Erythroblast (primary cell): Measurements from ENCODE around the gene LEPROT.
"Not testable (repeated sequence)": the region's sequence is repeated elsewhere in the genome, so short reads cannot be mapped to it uniquely, and the experiment has no call there.

ENCODE experiments used
- DNase-seq, 2 experiments: peaks; one replicate each; lab custom pipeline; 2025; lab: John Stamatoyannopoulos, UW
- GATA1 ChIP-seq: IDR thresholded peaks from 2 replicates; pipeline ENCODE4 v1.6.1; 2011; ENCODE audit warnings: low read depth, mild to moderate bottlenecking, control low read depth, low read length, moderate library complexity
- POLR2A ChIP-seq: IDR thresholded peaks from 2 replicates; pipeline ENCODE4 v1.6.1; 2011; ENCODE audit warnings: mild to moderate bottlenecking, low read length

The LEPROT gene

DNA sequence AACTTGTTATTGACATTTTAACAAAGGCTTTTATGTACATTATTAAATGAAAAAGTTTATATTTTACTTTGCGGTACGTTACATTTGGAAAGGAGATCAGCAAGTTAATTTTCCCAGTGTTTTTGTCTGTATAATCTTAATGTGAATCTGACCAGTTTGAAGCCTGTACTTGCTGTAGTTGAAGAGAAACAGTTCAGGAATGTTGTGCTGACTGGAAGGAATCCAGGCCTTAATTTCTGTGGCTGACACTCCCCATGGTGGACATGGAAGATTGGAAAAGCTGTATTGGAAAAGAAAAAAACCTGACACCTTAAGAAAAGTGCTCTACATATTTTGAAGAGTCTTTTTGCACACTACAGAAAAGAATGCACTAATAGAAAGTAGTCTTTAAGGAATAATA, 15.5 kb downstream of the LEPROT start:
- DNase-seq: no peak
- TF ChIP-seq POLR2A: no peak
- no peak for TF ChIP-seq GATA1

DNA sequence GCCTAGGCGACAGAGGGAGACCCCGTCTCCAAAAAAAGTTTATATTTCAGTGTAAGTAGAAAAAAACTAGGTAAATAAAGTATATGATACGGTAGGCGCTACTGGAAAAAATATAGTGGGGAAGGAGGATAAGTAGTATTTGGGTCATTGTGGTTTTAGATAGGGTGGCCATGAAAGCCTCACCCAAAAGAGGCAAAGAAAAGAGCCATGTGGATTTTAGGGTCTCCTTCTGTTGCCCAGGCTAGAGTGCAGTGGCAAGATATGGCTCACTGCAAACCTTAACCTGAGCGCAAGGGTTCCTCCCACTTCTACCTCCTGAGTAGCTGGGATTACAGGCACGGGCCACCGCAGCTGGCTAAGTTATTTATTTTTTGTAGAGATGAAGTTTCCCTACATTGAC, 17.1 kb downstream of the LEPROT start:
- DNase-seq: peak in 1 of 2 experiments; percentile 12

GRCh38 chr1:65440322-65440900, 19.9 kb downstream of the LEPROT start:
- no peak for DNase-seq
- TF ChIP-seq POLR2A (no peak), GATA1 (no peak)

More for the DNA sequence above, 17.1 kb downstream of the LEPROT start:
- TF ChIP-seq GATA1 (no peak), POLR2A (no peak)

GRCh38 chr1:65440915-65441314, 20.4 kb downstream of the LEPROT start:
- no peak for DNase-seq

DNA sequence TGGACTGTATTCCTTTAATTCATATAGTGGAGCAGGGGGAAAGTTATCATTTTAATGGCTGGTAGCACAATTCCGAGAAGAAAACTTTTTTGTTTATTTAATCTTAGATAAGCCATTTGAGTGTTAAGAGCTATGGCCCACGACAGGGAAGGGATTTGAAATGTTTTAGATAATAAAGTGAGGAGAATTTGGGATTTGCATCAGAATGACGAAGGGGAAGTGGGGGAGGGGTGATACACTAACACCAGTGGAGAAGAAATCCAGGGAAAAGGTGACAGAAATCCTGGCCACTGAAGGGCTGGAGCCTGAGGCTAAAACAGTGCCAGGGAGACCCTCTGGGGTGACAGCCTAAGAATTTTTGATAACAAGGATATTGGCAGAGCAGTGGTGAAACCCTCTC, 21.0 kb downstream of the LEPROT start:
- TF ChIP-seq POLR2A (no peak), GATA1 (no peak)
- no peak for DNase-seq

More at GRCh38 chr1:65440915-65441314, 20.4 kb downstream of the LEPROT start:
- TF ChIP-seq GATA1: no peak

- TF ChIP-seq GATA1: no peak
- TF ChIP-seq POLR2A: no peak
- DNase-seq: no peak
These were observed 22.0 kb downstream of the LEPROT start for GRCh38 chr1:65442442-65442841.

DNA sequence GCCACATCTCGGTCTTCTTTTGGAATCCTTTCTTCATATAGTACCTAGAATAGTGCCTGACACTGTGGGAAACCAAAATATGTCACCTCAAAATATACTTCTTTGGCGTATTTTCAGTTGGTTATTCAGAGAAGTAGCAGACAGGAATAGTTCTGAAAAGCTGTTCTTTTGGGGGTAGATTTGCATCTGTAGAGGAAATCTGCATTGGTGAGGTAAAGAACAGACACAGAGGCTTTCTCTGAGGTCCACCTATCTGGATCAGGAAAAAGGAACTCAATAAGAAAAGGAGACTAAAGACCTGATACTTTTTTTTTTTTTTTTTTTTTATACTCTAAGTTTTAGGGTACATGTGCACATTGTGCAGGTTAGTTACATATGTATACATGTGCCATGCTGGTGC, 23.2 kb downstream of the LEPROT start:
- DNase-seq: no peak
- TF ChIP-seq GATA1: no peak
- TF ChIP-seq POLR2A: no peak

DNA sequence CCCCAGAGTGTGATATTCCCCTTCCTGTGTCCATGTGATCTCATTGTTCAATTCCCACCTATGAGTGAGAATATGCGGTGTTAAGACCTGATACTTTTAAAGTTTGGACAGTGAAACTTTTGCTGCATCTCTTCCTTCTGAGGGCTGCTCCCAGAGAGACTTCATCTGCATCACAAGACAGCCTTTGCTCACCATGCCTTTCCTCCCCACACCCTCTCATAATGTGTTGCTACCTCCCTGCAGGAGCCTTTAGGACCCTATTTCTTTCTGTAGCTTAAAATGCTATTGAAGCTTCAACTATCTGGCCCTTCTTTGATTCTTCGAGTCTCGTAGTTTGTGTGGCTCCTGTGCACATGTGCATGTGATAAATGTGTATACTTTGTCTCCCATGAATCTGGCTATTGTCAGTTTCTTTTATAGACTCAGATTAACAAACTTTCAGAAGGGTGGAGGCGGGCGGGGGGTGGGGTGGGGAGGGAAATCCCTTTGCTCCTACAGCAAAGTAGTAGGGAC, 23.7 kb downstream of the LEPROT start:
- no peak for DNase-seq
- no peak for TF ChIP-seq GATA1
- no peak for TF ChIP-seq POLR2A

GRCh38 chr1:65445837-65446236, 25.4 kb downstream of the LEPROT start:
- TF ChIP-seq POLR2A: no peak
- TF ChIP-seq GATA1: no peak
- no peak for DNase-seq

- TF ChIP-seq GATA1 (no peak), POLR2A (no peak)
- DNase-seq: no peak
These were observed 28.9 kb downstream of the LEPROT start for GRCh38 chr1:65449214-65449823.

GRCh38 chr1:65455678-65456077, 35.2 kb downstream of the LEPROT start:
- not testable (repeated sequence) for DNase-seq

GRCh38 chr1:65456481-65456880, 36.0 kb downstream of the LEPROT start:
- DNase-seq: no peak
- TF ChIP-seq GATA1: no peak
- TF ChIP-seq POLR2A: no peak

- TF ChIP-seq POLR2A (no peak), GATA1 (no peak)
- no peak for DNase-seq
These were observed 37.4 kb downstream of the LEPROT start for GRCh38 chr1:65457868-65458267.

DNA sequence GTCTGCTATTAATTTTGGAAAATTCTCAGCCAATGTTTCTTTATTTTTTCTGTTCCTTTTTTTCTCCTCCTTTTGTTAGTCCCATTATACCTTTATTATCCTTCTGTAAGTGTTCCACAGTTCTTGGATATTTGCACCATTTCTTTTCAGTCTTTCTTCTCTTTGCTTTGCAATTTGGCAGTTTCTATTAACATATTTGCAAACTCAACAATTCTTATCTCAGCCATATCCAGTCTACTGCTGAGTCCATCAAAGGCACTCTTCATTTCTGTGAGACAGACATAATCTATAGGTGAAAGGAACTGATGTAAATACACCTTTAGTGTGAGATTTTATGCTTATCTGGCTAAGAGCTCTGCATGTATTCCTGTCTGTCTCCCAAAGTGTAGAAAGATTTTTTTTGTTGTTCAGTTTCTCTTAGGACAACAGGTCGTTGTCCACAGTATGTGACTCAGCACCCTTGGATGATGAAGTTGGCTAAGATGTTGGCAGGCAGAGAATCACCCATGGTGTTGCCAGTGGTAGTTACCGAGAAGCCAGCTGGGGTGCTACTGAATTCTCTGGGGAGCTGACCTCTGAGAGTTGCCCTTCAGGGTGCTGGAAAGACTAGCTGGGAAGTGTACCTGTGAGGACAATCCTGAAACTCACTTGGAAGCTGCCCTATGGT, 38.4 kb downstream of the LEPROT start:
- no peak for TF ChIP-seq GATA1
- TF ChIP-seq POLR2A: no peak
- DNase-seq: no peak
